Measurements from ENCODE around the gene RPTN. TPM values are rescaled to one million over a fixed set of nuclear protein-coding genes. Genes with fewer than 3 reads are reported as not detected.
A peak's percentile ranks its signal among the peaks of the same experiment; 100 is the strongest.

RPTN gene
- total and polyA plus RNA-seq, 2 experiments from 2014 or later = not detected

DNA sequence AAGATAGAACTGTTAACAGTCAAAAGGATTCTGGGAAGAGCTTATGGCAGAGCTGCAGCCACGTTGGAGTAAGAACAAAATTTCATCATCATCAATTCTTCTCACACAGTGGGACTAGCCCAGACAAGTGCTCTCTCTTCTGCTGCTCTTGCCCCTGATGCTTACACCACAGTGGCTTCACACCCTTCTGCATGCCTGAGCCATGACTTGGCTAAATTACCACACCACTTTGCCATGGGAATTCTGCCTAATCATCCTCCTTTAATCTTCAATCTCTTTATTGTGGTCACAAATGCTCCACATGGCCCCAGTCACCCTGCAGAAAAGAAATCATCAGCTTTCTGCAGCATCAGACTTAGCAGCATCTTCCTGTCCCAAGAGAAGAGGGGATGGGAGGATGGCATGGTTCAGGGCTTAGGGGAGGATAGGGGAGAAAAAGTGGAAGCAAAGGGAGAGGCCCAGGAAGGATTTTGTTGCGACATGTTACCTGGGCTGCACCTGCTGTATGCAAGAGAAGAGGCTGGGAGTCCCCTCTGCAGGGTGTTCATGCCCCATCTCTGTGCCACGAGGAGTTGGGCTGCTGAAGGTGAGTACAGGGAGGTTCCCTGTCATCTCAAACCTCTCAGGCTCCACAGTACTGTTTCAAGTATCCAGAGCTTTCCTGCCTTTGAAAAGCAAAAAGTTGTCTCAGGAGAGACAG is 9.0 kb upstream of the RPTN start:
- Histone ChIP-seq H3K27me3 (ENCODE audit: insufficient read depth) (no peaks in the 10 kb centered on the region), H3K9me2 (ENCODE audit: insufficient read depth) (no peaks in the 10 kb centered on the region; the same call in 1 of the 2 replicates), H3K27ac (ENCODE audit: low read depth) (no peak overlapping the region), H3K79me2 (replicated peaks; ENCODE audit: insufficient read depth) (no peaks in the 10 kb centered on the region), H3K36me3 (ENCODE audit: insufficient read depth) (no peaks in the 10 kb centered on the region), H4K20me1 (replicated peaks; ENCODE audit: insufficient read depth) (no peaks in the 10 kb centered on the region), H3K4me2 (no peak overlapping the region), H3K4me3 (no peak overlapping the region), H3F3A (replicated peaks; ENCODE audit: low read depth) (no peaks in the 10 kb centered on the region), H2AFZ (peak overlapping the region; percentile 47; the same call in 1 of the 2 replicates), H3K4me1 (ENCODE audit: insufficient read depth) (no peaks in the 10 kb centered on the region)
- Mint-ChIP-seq H3K27ac (no peak overlapping the region), H3K9me3 (no peaks in the 10 kb centered on the region; the same call in 2 of the 3 replicates), H3K36me3 (ENCODE audit: low read depth) (no peaks in the 10 kb centered on the region), H3K4me3 (no peak overlapping the region), H3K4me1 (peaks cover 2% of the 10 kb centered on the region; the same call in 2 of the 3 replicates), H3K27me3 (ENCODE audit: insufficient read depth, low read depth, poor library complexity) (peaks cover 3% of the 10 kb centered on the region)
- DNase-seq (ENCODE audit: low spot score) = no peak
- TF ChIP-seq NANOG (IDR thresholded peaks at IDR 0.05; ENCODE audit: borderline replicate concordance) (no peak), STAT1 (IDR thresholded peaks at IDR 0.05; ENCODE audit: unreplicated experiment) (no peak)
- TF ChIP-seq, protein P1, sequence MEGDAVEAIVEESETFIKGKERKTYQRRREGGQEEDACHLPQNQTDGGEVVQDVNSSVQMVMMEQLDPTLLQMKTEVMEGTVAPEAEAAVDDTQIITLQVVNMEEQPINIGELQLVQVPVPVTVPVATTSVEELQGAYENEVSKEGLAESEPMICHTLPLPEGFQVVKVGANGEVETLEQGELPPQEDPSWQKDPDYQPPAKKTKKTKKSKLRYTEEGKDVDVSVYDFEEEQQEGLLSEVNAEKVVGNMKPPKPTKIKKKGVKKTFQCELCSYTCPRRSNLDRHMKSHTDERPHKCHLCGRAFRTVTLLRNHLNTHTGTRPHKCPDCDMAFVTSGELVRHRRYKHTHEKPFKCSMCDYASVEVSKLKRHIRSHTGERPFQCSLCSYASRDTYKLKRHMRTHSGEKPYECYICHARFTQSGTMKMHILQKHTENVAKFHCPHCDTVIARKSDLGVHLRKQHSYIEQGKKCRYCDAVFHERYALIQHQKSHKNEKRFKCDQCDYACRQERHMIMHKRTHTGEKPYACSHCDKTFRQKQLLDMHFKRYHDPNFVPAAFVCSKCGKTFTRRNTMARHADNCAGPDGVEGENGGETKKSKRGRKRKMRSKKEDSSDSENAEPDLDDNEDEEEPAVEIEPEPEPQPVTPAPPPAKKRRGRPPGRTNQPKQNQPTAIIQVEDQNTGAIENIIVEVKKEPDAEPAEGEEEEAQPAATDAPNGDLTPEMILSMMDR (conservative IDR thresholded peaks at IDR 0.05; ENCODE audit: low read depth in 2 of 2) = no peak
- no peak for ATAC-seq

DNA sequence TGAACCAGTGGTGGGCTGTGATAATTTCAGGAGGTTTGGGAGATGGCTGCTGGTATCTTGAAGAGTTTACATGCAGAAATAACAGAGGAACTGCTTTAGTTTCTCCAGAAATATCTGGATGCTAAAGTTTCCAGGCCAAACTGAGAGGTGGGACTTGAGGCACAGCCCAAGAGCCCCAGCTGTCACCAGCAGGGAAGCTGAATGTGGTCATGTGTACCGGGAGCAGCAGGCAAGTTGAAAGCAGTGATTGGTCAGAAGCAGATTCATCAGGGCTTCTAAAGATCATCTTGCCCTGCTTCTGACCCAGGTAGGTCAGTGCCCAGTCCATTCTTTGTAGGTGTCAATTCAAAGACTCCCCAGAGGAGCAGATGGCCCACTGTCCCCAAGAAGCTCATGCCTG is 7.9 kb upstream of the RPTN start:
- no peak for DNase-seq (ENCODE audit: low spot score)
- Histone ChIP-seq H3K27ac (ENCODE audit: low read depth) (no peak overlapping the region), H2AFZ (no peak overlapping the region), H3K79me2 (replicated peaks; ENCODE audit: insufficient read depth) (no peaks in the 10 kb centered on the region), H3K27me3 (ENCODE audit: insufficient read depth) (no peaks in the 10 kb centered on the region), H3K9me2 (ENCODE audit: insufficient read depth) (no peaks in the 10 kb centered on the region; the same call in 1 of the 2 replicates), H3K36me3 (ENCODE audit: insufficient read depth) (no peaks in the 10 kb centered on the region), H4K20me1 (replicated peaks; ENCODE audit: insufficient read depth) (no peaks in the 10 kb centered on the region), H3F3A (replicated peaks; ENCODE audit: low read depth) (no peaks in the 10 kb centered on the region), H3K4me1 (ENCODE audit: insufficient read depth) (no peaks in the 10 kb centered on the region), H3K4me3 (no peak overlapping the region), H3K4me2 (no peak overlapping the region)
- Mint-ChIP-seq H3K27ac (no peak overlapping the region; the same call in 1 of the 2 replicates), H3K4me1 (peaks cover 2% of the 10 kb centered on the region; the same call in 2 of the 3 replicates), H3K36me3 (ENCODE audit: low read depth) (no peaks in the 10 kb centered on the region), H3K27me3 (ENCODE audit: insufficient read depth, low read depth, poor library complexity) (peaks cover 3% of the 10 kb centered on the region), H3K4me3 (no peak overlapping the region), H3K9me3 (no peaks in the 10 kb centered on the region; the same call in 2 of the 3 replicates)
- no peak for ATAC-seq
- TF ChIP-seq EZH2 (IDR thresholded peaks at IDR 0.05; ENCODE audit: low read depth, unreplicated experiment) (no peak), NANOG (IDR thresholded peaks at IDR 0.05; ENCODE audit: borderline replicate concordance) (no peak), ZNF114 (CRISPR knock-in tag; IDR thresholded peaks at IDR 0.05) (no peak), POLR2AphosphoS5 (IDR thresholded peaks at IDR 0.05; ENCODE audit: low read depth) (no peak)
- TF ChIP-seq, protein P2, sequence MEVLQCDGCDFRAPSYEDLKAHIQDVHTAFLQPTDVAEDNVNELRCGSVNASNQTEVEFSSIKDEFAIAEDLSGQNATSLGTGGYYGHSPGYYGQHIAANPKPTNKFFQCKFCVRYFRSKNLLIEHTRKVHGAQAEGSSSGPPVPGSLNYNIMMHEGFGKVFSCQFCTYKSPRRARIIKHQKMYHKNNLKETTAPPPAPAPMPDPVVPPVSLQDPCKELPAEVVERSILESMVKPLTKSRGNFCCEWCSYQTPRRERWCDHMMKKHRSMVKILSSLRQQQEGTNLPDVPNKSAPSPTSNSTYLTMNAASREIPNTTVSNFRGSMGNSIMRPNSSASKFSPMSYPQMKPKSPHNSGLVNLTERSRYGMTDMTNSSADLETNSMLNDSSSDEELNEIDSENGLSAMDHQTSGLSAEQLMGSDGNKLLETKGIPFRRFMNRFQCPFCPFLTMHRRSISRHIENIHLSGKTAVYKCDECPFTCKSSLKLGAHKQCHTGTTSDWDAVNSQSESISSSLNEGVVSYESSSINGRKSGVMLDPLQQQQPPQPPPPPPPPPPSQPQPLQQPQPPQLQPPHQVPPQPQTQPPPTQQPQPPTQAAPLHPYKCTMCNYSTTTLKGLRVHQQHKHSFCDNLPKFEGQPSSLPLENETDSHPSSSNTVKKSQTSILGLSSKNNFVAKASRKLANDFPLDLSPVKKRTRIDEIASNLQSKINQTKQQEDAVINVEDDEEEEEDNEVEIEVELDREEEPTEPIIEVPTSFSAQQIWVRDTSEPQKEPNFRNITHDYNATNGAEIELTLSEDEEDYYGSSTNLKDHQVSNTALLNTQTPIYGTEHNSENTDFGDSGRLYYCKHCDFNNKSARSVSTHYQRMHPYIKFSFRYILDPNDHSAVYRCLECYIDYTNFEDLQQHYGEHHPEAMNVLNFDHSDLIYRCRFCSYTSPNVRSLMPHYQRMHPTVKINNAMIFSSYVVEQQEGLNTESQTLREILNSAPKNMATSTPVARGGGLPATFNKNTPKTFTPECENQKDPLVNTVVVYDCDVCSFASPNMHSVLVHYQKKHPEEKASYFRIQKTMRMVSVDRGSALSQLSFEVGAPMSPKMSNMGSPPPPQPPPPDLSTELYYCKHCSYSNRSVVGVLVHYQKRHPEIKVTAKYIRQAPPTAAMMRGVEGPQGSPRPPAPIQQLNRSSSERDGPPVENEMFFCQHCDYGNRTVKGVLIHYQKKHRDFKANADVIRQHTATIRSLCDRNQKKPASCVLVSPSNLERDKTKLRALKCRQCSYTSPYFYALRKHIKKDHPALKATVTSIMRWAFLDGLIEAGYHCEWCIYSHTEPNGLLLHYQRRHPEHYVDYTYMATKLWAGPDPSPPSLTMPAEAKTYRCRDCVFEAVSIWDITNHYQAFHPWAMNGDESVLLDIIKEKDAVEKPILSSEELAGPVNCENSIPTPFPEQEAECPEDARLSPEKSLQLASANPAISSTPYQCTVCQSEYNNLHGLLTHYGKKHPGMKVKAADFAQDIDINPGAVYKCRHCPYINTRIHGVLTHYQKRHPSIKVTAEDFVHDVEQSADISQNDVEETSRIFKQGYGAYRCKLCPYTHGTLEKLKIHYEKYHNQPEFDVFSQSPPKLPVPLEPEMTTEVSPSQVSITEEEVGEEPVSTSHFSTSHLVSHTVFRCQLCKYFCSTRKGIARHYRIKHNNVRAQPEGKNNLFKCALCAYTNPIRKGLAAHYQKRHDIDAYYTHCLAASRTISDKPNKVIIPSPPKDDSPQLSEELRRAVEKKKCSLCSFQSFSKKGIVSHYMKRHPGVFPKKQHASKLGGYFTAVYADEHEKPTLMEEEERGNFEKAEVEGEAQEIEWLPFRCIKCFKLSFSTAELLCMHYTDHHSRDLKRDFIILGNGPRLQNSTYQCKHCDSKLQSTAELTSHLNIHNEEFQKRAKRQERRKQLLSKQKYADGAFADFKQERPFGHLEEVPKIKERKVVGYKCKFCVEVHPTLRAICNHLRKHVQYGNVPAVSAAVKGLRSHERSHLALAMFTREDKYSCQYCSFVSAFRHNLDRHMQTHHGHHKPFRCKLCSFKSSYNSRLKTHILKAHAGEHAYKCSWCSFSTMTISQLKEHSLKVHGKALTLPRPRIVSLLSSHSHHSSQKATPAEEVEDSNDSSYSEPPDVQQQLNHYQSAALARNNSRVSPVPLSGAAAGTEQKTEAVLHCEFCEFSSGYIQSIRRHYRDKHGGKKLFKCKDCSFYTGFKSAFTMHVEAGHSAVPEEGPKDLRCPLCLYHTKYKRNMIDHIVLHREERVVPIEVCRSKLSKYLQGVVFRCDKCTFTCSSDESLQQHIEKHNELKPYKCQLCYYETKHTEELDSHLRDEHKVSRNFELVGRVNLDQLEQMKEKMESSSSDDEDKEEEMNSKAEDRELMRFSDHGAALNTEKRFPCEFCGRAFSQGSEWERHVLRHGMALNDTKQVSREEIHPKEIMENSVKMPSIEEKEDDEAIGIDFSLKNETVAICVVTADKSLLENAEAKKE (CRISPR knock-in tag; IDR thresholded peaks at IDR 0.05) = no peak
- TF ChIP-seq, protein P3, sequence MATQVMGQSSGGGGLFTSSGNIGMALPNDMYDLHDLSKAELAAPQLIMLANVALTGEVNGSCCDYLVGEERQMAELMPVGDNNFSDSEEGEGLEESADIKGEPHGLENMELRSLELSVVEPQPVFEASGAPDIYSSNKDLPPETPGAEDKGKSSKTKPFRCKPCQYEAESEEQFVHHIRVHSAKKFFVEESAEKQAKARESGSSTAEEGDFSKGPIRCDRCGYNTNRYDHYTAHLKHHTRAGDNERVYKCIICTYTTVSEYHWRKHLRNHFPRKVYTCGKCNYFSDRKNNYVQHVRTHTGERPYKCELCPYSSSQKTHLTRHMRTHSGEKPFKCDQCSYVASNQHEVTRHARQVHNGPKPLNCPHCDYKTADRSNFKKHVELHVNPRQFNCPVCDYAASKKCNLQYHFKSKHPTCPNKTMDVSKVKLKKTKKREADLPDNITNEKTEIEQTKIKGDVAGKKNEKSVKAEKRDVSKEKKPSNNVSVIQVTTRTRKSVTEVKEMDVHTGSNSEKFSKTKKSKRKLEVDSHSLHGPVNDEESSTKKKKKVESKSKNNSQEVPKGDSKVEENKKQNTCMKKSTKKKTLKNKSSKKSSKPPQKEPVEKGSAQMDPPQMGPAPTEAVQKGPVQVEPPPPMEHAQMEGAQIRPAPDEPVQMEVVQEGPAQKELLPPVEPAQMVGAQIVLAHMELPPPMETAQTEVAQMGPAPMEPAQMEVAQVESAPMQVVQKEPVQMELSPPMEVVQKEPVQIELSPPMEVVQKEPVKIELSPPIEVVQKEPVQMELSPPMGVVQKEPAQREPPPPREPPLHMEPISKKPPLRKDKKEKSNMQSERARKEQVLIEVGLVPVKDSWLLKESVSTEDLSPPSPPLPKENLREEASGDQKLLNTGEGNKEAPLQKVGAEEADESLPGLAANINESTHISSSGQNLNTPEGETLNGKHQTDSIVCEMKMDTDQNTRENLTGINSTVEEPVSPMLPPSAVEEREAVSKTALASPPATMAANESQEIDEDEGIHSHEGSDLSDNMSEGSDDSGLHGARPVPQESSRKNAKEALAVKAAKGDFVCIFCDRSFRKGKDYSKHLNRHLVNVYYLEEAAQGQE (IDR thresholded peaks at IDR 0.05; ENCODE audit: unreplicated experiment) = no peak

All from GM23338 (cell line).